Activated CD8-positive, alpha-beta memory T cell treated with anti-CD3 and anti-CD28 coated beads, Interleukin-2, amount 10 ng/mL, durations not matched to agents 7 days and 5 days (primary cell): ENCODE measurements around the gene ING3. TPM values are rescaled to one million over a fixed set of nuclear protein-coding genes. Genes with fewer than 3 reads are reported as not detected.
"Not testable (repeated sequence)": the region's sequence is repeated elsewhere in the genome, so short reads cannot be mapped to it uniquely, and the experiment has no call there.

ENCODE experiments used
- ATAC-seq: fragments of 150-1000 bp; cut with Tn5 transposase; one replicate; pipeline ENCODE4 v1.10.0; 2021; ENCODE audit warnings: moderate library complexity
- CTCF ChIA-PET: fragments of 350-600 bp; sonication (Branson Sonifier 250); formaldehyde crosslinking; loops from one replicate; lab custom pipeline; 2021; ENCODE audit warnings: antibody characterized with exemption; lab: Charles Lee
- DNase-seq: peaks from one replicate; pipeline ENCODE4 v3.0.0-alpha.2; 2020
- H3K27ac Mint-ChIP-seq: one replicate; pipeline ENCODE4 v1.8.0; 2021; ENCODE audit warnings: mild to moderate bottlenecking, mixed read lengths
- H3K27me3 Mint-ChIP-seq: one replicate; pipeline ENCODE4 v1.8.0; 2021; ENCODE audit warnings: mixed read lengths
- H3K36me3 Mint-ChIP-seq: one replicate; pipeline ENCODE4 v1.8.0; 2021; ENCODE audit warnings: mild to moderate bottlenecking, mixed read lengths
- H3K4me1 Mint-ChIP-seq: one replicate; pipeline ENCODE4 v1.8.0; 2021; ENCODE audit warnings: mixed read lengths
- H3K4me3 Mint-ChIP-seq: one replicate; pipeline ENCODE4 v1.8.0; 2021; ENCODE audit warnings: mild to moderate bottlenecking, moderate library complexity, mixed read lengths
- H3K9me3 Mint-ChIP-seq: one replicate; pipeline ENCODE4 v1.8.0; 2022; ENCODE audit warnings: low read depth, mixed read lengths
- total RNA-seq, 2 experiments: library from RNA; stranded (reverse); gene quantifications; one replicate each; pipeline ENCODE4 v1.2.3, GENCODE V29; 2021

The ING3 gene
- total RNA-seq, 2 experiments from 2014 or later, result 23.3 to 28.2 TPM

DNA sequence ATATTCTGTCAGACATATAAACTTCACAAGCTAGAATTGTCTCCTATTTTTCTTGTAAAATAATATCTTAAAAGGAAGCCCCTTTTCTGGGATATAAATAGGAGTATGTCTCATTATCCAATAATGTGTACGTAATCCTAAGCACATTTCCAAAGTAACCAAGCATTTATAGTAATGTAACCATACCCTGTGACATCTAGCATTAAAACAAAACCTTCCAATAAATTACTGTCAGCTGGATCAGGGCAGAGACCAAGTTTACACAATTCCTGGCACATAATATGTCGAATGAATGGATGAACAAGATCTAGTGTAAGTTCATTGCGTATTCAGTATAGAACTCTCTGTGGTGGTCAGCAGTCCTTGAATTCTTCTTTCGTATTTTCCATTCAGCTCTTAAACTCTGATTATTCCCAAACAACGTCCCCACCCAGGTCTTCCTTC, 52.2 kb downstream of the ING3 start:
- H3K9me3 Mint-ChIP-seq, result no peaks in the 10 kb centered on the region
- no peaks in the 10 kb centered on the region for H3K36me3 Mint-ChIP-seq
- DNase-seq, result no peak
- H3K4me3 Mint-ChIP-seq, result no peak overlapping the region
- ATAC-seq, result no peak
- H3K27me3 Mint-ChIP-seq, result peaks cover 27% of the 10 kb centered on the region
- CTCF ChIA-PET, result interaction anchor here (1.1 to 2.6 kb wide), 2 partner anchors 13 to 15 kb away, joined by 4 to 12 read pairs; partner anchors contain the start of gene CPED1
- H3K27ac Mint-ChIP-seq, result no peak overlapping the region
- peaks cover 4% of the 10 kb centered on the region for H3K4me1 Mint-ChIP-seq

DNA sequence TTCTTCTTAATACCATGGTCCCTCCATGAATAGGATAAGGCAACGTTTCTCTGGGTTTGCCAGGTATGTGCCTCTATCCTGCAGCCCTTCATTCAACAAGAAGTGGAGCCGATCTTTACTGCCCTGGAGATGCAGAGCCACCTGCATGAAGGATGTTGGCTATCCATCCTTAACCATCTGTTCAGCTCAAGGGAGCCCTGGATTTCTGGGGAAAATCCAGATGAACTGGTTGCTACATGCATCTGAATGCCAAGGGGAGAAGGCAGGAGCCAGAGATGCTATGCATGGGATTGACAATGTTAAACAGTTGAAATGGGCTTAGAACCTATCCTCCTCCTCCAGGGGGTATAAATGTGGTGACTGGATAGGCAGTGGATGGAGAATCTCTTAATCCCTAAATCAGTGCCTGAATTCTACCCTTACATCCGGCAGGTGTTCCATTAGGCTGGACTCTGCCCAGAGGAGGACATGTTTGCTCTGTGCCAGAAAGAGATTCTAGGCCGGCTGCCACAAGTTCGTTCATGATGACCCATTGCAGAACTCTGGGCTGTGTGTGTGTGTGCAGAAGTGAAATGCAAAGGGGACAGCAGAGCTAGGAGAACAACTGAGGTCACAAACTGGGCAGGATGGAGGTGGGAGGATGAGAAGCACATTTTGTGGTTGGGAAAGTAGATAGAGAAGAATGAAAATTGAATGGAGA, 53.6 kb downstream of the ING3 start:
- Mint-ChIP-seq H3K27ac (no peak overlapping the region), H3K27me3 (peaks cover 37% of the 10 kb centered on the region), H3K4me1 (peaks cover 4% of the 10 kb centered on the region), H3K4me3 (no peak overlapping the region), H3K36me3 (no peaks in the 10 kb centered on the region), H3K9me3 (no peaks in the 10 kb centered on the region)
- ATAC-seq (no peak), DNase-seq (no peak)
- CTCF ChIA-PET, result no interaction called here

- H3K36me3 Mint-ChIP-seq, CTCF ChIA-PET, H3K27ac Mint-ChIP-seq, ATAC-seq, H3K4me1 Mint-ChIP-seq, DNase-seq, H3K4me3 Mint-ChIP-seq, H3K9me3 Mint-ChIP-seq: not testable (repeated sequence)
- H3K27me3 Mint-ChIP-seq, result peaks cover 37% of the 10 kb centered on the region
These were observed 54.5 kb downstream of the ING3 start for GRCh38 chr7:121005058-121005457.

DNA sequence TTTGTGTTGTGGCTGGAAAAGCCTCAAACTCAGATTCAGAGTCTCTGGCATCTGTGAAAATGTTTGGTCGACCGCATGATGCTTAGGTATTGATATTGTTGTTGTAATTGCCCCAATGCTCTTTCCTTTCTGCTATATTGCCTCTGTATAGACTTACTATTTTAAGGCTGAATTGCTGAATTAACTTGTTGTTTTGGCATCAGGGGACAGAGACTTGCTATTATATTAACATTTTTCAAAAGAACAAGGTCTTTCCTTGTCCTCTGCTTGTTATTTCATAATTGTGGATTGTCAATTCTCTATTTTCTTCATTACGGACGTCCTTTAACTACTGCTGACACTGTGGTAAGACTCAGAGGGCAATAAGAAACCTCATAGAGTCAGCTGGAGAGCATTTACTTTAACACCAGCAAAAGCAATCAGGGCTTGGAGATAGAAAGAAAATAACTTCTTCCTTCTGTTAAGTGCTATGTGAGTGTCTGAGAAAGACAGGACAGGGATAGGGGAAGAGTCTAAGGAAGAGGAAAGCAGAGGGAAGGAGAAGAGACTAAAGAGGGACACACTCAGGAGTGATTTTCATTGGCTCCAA, 55.5 kb downstream of the ING3 start:
- H3K27me3 Mint-ChIP-seq, result peaks cover 36% of the 10 kb centered on the region
- no peak overlapping the region for H3K27ac Mint-ChIP-seq
- CTCF ChIA-PET, result interaction anchor here (1.1 kb wide), 1 partner anchor 21 kb away, joined by 3 read pairs; no protein-coding TSS in a partner anchor
- H3K9me3 Mint-ChIP-seq, result no peaks in the 10 kb centered on the region
- no peak overlapping the region for H3K4me3 Mint-ChIP-seq
- DNase-seq (no peak), ATAC-seq (no peak)
- no peaks in the 10 kb centered on the region for H3K4me1 Mint-ChIP-seq
- no peaks in the 10 kb centered on the region for H3K36me3 Mint-ChIP-seq

DNA sequence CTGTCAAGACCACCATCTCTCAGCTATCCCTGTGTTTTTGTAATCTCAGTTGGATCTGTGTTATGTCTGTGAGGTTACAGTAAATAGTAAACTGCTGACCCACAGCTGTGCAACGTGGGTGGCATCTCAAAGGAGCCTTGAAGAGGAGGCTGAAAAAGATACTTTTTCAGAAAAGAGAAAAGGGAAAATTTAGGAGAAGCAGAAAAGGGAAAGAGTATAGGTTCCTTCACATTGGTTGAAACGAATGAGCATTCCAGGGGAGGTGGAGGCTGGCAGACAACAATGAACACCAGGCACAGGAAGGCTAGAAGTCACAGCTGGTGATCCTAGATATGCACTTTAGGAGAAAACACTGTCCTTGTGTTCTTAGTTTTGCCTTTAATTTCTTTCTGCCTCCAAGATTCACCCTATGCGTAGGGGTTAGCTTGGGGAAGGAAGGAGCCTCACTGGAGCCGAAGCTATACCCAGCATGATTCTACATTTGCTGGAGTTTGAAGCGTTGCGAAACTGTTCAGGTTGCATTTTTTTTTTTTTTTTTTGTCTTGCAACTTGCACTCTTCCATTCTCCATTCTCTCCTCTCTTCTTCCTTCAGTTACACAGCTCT, 56.2 kb downstream of the ING3 start:
- CTCF ChIA-PET, result interaction anchor here (1.1 kb wide), 1 partner anchor 22 kb away, joined by 3 read pairs; no protein-coding TSS in a partner anchor
- H3K4me3 Mint-ChIP-seq, result no peak overlapping the region
- ATAC-seq (no peak), DNase-seq (no peak)
- no peaks in the 10 kb centered on the region for H3K4me1 Mint-ChIP-seq
- no peaks in the 10 kb centered on the region for H3K36me3 Mint-ChIP-seq
- no peaks in the 10 kb centered on the region for H3K9me3 Mint-ChIP-seq
- peaks cover 34% of the 10 kb centered on the region for H3K27me3 Mint-ChIP-seq
- no peak overlapping the region for H3K27ac Mint-ChIP-seq

DNA sequence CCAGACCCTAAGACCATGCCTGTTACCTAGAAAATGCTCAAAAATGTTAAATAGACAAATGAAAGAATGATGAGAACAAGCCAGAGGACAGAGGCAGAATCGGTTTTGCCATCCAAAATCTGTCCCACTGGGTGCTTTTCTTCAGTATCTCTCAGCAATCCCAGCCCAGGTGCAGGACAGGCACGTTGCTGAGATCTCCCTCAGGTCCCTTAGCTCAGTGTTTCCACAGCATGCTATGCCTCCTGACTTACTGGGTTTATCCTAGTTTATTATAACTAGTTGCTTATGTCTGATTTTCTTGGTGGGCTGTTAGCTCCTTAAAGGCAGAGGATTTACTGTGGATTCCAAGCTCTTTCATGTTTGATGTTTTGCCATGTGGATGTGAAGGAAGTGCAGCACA, 58.2 kb downstream of the ING3 start:
- DNase-seq, result no peak
- H3K4me3 Mint-ChIP-seq, result no peak overlapping the region
- no peaks in the 10 kb centered on the region for H3K9me3 Mint-ChIP-seq
- H3K27me3 Mint-ChIP-seq, result peaks cover 38% of the 10 kb centered on the region
- CTCF ChIA-PET, result no interaction called here
- no peak overlapping the region for H3K27ac Mint-ChIP-seq
- H3K36me3 Mint-ChIP-seq, result no peaks in the 10 kb centered on the region
- no peaks in the 10 kb centered on the region for H3K4me1 Mint-ChIP-seq
- no peak for ATAC-seq

GRCh38 chr7:121011401-121011800, 60.8 kb downstream of the ING3 start:
- Mint-ChIP-seq H3K27me3 (peaks cover 40% of the 10 kb centered on the region), H3K36me3 (no peaks in the 10 kb centered on the region), H3K4me1 (no peaks in the 10 kb centered on the region), H3K27ac (no peak overlapping the region), H3K4me3 (no peak overlapping the region), H3K9me3 (no peaks in the 10 kb centered on the region)
- CTCF ChIA-PET, result no interaction called here
- DNase-seq (no peak), ATAC-seq (no peak)

DNA sequence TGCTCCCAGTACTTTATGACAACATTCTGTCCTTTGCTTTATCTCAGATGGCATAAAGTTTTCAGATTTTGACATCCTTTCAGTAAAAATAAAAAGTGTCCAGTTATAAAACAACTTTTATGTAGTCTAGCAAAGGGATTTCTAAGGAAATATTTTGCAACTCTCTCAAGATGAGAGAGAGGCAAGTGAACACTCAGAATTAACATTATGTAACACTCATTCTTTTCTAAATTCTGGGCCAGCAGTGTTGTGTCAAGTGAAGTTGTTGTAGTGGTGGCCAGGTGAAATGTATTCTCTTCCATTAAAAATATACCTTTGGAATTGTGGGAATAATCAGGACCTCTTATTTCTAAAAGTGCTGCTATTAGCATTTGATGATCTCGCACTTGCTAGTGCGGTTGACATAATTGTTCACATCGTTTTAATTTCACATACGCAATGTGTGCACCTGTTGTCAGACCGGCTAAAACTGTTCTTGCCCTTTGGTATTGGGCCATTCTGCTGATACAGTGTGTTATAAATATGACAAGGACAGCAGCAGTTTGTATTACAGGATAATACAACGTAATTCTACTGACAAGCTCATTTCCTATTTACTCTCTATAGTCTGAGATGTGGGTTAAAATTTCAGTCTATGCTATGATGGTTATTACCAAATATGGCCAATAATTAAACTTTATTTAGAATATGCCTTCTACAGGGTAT, 61.7 kb downstream of the ING3 start:
- Mint-ChIP-seq H3K4me1 (no peaks in the 10 kb centered on the region), H3K4me3 (no peak overlapping the region), H3K36me3 (no peaks in the 10 kb centered on the region), H3K27me3 (peaks cover 36% of the 10 kb centered on the region), H3K9me3 (no peaks in the 10 kb centered on the region), H3K27ac (no peak overlapping the region)
- CTCF ChIA-PET, result no interaction called here
- ATAC-seq, result no peak
- no peak for DNase-seq

GRCh38 chr7:121012919-121013318, 62.3 kb downstream of the ING3 start:
- ATAC-seq, result no peak
- Mint-ChIP-seq H3K36me3 (no peaks in the 10 kb centered on the region), H3K27me3 (peaks cover 35% of the 10 kb centered on the region), H3K4me3 (no peak overlapping the region), H3K4me1 (no peaks in the 10 kb centered on the region), H3K27ac (no peak overlapping the region), H3K9me3 (no peaks in the 10 kb centered on the region)
- DNase-seq, result no peak
- CTCF ChIA-PET, result no interaction called here

- H3K36me3 Mint-ChIP-seq, result no peaks in the 10 kb centered on the region
- no peaks in the 10 kb centered on the region for H3K4me1 Mint-ChIP-seq
- CTCF ChIA-PET, result interaction anchor here (1.2 kb wide), 1 partner anchor 23 kb away, joined by 3 read pairs; no protein-coding TSS in a partner anchor
- no peaks in the 10 kb centered on the region for H3K9me3 Mint-ChIP-seq
- H3K27me3 Mint-ChIP-seq, result peaks cover 27% of the 10 kb centered on the region
- no peak overlapping the region for H3K4me3 Mint-ChIP-seq
- no peak overlapping the region for H3K27ac Mint-ChIP-seq
- ATAC-seq (no peak), DNase-seq (no peak)
These were observed 65.0 kb downstream of the ING3 start for GRCh38 chr7:121015560-121015959.

DNA sequence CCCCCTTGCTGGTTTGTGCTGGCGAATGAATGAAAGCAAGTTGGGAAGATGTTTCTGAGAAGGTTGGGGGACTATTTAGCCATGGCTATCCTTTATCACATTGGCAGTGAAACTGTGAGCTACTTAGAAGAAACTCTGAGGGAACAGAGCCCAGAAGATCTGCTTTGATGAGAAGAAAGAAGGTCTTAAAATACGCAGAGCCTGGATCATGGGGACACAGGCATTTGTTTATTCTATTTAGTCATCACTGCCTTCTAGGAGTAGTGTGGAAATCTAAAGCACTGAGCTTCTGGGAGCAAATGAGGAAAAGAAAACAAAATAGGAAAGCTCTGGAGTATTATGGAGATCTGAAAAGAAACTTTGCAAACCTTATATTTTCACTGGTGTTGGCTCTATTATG, 66.4 kb downstream of the ING3 start:
- Mint-ChIP-seq H3K9me3 (no peaks in the 10 kb centered on the region), H3K36me3 (no peaks in the 10 kb centered on the region), H3K4me1 (no peaks in the 10 kb centered on the region), H3K27me3 (peaks cover 24% of the 10 kb centered on the region), H3K4me3 (no peak overlapping the region), H3K27ac (no peak overlapping the region)
- DNase-seq (no peak), ATAC-seq (no peak)
- CTCF ChIA-PET, result no interaction called here

DNA sequence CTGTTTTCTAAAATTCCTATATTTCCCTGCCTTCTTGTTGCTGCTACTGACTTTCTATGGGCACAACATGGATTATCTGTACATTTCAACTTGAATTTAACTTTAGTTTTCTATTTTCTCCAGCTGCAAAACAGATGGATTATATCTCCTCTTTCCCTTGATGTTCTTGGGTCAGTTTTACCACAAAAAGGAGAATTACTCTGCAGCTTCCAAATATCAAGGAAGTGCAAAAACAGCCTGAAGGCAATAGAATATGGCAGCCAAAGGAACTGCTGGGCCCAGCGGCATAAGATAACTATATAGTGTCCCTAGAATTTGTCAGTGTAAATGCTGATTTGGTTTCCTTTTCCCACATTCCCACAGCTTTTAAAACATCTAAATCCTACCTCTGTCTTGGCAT, 67.0 kb downstream of the ING3 start:
- CTCF ChIA-PET, result no interaction called here
- Mint-ChIP-seq H3K27ac (no peak overlapping the region), H3K36me3 (no peaks in the 10 kb centered on the region)

DNA sequence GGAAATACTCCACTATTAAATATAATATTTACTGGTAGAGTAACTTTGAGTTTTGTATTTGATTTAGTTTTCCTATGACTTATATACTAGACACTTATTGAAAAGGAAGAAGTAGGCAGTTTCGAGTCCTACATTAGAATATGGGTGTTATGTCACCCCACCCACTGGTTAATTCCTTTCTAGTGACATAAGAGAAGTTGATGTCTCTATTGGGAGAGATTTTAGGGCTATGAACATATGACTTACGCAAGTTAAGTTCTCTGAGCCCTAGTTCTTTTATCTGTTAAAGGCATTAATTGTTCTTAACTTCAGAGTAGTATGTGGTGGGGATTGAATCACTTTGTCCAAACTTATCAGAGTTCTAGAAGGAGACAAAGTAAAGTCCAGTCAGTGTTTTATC, 68.4 kb downstream of the ING3 start:
- no peaks in the 10 kb centered on the region for H3K9me3 Mint-ChIP-seq
- H3K4me1 Mint-ChIP-seq, result no peaks in the 10 kb centered on the region
- no peaks in the 10 kb centered on the region for H3K36me3 Mint-ChIP-seq
- DNase-seq, result no peak
- no peak overlapping the region for H3K27ac Mint-ChIP-seq
- CTCF ChIA-PET, result no interaction called here
- peaks cover 13% of the 10 kb centered on the region for H3K27me3 Mint-ChIP-seq
- no peak for ATAC-seq
- H3K4me3 Mint-ChIP-seq, result no peak overlapping the region

More for the DNA sequence above, 67.0 kb downstream of the ING3 start:
- peaks cover 20% of the 10 kb centered on the region for H3K27me3 Mint-ChIP-seq
- no peak overlapping the region for H3K4me3 Mint-ChIP-seq
- ATAC-seq (no peak), DNase-seq (no peak)
- H3K4me1 Mint-ChIP-seq, result no peaks in the 10 kb centered on the region
- no peaks in the 10 kb centered on the region for H3K9me3 Mint-ChIP-seq
